GM18909 (cell line): ENCODE results near the gene LCN10.
A peak's percentile ranks its signal among the peaks of the same experiment; 100 is the strongest.
"Not testable (repeated sequence)": the region's sequence is repeated elsewhere in the genome, so short reads cannot be mapped to it uniquely, and the experiment has no call there.

ENCODE experiments used
- ATAC-seq: cut with Tn5 transposase; IDR thresholded peaks from one replicate; pipeline ENCODE4 v1.9.1; 2021; ENCODE audit warnings: mild to moderate bottlenecking; ENCODE audit not compliant: unreplicated experiment, poor library complexity

LCN10 gene

DNA sequence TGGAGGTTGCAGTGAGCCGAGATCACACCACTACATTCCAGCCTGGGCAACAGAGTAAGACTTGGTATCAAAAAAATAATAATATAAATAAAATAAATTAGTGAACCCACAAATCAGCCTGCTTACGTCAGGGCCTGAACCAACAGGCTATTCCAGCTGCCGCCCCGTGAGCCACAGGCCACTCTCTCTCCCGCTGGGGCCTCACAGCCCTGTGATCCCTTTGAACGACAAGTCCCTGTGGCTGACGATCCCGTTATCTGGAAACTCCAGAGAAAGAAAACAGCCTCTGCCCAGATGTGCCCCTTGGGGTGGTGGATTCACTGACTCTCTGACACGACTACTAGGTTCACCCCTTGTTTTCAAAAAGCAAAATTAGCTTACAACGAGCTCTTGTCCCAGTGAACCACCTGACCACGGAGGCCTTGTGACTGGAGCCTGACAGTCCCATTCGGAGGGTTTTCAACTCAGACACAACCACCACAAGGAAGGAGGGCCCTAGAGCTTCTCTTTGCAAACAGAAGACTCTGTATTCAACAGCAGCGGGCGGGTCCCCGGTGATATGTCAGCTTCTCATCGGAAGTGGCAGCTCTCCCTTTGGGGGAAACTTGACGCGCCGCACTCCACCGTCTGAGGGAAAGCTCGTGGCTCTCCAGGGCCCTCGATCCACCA, 34.8 kb downstream of the LCN10 start:
- ATAC-seq = no peak

DNA sequence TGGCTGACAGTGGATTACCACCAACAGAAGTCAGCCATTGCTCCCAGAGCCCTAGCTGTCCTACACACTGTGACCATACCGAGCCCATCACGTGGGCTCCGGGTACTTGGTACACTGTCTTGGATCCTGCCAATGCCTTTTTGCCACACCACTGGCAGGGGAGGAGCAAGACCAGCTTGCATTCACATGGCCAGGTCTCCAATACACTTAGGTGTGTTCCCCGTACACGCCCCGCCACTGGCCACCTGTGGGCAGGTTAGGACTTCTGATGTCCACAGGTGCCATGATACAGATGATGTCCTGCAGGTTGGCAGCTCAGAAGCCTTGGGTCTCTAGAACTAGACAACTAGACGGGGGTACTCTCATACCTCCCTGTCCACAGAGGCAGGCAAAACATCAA, 35.7 kb downstream of the LCN10 start:
- ATAC-seq = no peak

DNA sequence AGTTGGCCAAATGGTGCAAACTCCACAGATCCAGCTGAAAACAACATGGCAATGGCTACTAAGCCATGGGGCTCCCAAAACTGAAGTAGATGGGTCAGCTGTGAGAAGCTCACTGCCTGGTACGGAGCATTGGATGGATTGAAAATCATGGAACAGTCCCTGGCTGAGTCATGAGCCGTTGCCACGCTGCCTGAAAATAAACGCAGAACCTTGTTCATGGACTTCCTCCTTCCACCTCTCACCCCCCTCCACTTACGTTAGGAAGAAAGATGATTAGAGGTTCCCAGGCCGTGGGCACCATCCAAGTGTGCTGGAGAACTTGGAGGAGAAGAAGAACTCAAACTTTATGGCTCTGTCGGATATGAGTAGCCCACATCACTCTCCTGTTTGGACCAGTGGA, 37.2 kb downstream of the LCN10 start:
- ATAC-seq = no peak

DNA sequence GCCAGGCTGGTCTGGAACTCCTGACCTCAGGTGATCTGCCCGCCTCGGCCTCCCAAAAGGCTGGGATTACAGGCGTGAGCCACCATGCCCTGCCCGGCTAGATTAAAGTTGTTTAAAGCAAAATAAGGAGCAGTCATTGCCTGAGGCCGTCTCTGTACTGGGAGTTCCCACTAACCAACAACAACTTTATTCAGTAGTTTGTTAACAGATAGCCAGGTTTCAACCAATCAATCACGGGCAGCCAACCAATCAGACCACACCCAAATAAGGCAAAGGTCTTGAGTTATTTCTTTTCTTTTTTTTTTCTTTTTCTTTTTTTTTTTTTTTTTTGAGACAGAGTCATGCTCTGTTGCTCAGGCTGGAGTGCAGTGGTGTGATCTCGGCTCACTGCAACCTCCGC, 38.0 kb downstream of the LCN10 start:
- not testable (repeated sequence) for ATAC-seq

DNA sequence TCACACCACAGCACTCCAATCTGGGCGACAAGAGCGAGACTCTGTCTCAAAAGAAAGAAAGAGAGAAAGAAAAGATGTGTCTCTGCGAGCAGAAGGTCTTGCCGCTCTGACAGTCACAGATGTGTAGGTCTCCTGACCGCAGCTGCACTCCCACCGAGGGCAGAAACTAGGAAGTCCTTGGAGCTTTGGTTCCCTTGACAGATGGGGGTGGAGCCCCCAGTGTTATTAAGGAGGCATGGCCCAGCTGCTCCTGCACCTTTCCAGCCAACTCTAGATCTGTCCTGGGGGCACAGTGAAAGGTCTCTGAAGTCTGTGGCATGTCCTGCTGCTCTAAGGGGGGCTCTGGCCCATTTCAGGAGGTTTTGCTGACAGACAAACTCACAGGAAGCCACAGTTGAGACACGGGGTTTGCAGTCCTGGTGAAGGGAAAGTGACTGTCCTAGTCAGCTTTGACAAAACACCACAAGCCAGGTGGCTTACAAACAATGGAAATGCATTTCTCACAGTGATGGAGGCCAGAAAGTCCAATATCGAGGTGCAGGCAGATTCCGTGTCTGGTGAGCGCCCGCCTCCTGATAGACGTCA, 39.4 kb downstream of the LCN10 start:
- no peak for ATAC-seq

DNA sequence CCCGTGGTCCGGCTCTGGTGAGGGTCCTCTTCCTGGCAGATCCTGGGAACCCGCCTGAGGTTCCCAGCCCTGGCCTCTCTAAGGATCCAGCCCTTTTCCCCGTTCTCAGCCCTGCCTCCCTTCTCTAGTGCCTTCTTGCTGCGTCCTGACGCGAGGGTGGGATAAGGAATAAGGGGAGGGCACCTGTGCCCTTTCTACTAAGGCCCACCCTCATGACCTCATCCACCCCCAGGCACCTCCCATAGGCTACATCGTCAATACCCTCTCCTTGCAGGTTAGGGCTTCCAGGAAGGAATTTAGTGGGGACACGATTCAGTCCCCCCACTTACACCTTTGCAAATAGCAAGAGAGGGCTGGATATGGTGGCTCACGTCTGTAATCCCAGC, 41.1 kb downstream of the LCN10 start:
- ATAC-seq = no peak

DNA sequence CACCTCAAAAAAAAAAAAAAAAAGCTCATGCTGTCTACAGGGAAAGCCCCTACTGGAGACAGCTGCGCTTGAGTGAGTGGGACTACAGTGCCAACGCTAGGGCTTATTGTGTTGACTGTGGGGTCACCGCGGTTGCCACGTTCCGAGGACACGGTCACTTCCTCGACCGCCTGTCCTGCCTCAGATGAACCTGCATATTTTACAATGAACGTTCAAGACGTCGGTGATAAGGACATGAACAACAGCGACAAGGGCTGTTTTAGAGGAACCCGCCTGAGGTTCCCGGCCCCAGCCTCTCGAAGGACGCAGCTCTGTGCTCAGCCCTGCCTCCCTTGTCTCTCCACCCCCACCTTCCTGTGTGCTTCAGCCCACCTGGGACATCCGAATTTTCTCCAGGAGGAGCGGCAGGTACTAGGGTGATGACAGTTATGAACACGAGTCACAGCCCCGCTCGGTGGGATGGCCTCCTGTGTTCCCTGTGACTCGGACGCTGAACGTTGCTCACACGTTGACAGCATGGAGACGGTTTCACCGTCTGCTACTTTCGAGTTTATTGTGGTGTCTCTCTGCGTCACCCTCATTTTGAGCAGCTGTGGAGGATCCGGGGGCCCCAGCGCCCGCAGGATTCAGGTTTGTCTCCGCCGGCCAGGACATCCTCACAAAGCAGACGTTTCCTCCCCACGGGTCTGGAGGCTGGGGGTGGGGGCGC, 41.6 kb downstream of the LCN10 start:
- peak; percentile 60 for ATAC-seq

DNA sequence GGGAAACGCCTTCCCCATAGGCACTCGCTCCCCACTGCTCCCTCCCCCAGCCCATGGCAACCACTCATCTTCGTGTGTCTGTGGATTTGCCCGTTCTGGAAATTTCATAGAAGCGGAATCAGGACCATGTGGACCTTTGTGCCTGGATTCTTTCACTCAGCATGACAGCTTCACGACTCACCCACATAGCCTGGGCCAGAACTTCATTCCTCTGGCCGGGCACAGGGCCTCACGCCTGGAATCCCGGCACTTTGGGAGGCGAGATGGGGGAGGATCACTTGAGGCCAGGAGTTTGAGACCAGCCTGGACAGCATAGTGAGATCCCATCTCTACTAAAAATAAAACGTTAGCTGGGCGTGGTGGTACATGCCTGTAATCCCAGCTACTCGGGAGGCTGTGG, 42.4 kb downstream of the LCN10 start:
- no peak for ATAC-seq

DNA sequence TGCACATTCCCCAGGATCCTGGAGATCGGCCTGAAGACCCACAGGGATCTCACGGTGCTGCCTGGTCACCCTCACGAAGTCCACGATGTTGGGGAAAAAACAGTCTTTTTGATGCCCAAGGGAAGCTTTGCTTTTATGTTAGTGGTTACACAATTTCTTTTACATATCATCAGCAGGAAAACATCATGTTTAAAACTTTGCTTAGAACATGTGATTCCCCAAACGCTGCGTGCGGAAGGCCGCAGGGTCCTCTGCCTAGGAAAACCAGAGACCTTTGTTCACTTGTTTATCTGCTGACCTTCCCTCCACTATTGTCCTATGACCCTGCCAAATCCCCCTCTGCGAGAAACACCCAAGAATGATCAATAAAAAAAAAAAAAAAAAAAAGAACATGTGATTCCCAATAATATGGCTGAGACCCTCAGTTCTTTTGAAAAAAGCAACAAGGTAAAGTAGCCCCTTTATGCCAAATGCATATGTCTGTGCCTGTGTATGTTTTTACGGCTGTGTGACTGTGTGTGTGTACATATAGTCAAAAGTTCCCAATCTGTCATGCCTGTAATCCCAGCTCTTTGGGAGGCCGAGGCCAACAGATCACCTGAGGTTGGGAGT, 44.0 kb downstream of the LCN10 start:
- ATAC-seq = no peak

DNA sequence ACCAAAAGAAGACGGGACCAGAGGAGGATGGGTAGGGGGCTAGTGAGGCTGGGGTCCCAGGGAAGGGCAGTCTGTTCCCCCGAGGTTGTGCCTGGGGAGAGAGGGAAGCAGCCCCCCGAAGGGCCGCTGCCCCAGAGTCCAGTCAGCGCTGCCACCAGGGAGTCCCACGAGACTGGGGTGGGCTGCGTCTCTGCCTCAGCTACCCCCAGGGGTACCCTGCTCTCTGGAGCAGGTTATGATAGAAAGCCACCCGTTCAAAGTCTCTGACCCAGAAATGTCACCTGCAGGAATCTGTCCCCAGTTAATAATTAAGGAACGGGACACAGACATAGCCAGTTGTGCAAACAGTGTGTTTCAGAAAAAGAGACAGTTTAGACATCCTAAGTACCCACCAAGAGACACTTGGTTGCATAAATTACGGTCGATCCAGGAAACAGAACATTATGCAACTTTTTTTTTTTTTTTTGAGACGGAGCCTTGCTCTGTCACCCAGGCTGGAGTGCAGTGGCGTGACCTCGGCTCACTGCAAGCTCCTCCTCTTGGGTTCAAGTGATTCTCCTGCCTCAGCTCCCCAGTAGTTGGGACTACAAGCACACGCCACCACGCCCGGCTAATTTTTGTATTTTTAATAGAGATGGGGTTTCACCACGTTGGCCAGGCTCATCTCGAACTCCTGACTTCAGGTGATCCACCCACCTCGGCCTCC, 44.8 kb downstream of the LCN10 start:
- no peak for ATAC-seq

DNA sequence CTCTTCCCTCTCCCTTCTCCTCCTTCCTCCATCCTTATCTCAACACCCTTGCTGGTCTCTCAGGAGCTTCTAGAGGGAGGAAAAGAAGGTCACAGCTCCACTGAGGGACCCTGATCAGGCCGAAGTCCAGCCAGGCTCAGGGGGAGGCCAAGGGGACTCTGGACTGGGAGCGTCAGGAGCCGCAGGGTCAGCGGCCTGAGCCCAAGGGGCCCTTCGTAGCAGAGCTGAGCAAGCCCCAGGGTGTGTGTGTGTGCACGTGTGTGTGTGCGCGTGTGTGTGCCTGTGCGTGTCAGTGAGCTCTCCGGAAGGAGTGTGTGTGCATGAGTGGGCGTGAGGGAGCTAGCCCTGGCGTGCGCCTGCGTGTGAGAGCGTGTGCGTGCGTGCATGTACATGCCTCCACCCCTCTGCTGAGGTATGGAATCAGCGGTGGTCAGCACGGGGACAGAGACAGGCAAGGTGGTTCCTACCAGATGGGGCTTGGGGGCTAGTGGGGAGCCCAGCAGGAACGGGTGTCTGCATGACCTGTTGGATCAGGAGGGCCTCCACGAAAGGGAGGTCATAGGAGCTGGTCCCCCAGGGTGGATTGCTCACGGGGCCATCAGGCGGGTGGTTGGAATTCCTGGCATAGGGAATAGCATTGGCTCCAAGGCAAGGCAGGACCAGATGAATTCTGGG, 45.5 kb downstream of the LCN10 start:
- no peak for ATAC-seq

DNA sequence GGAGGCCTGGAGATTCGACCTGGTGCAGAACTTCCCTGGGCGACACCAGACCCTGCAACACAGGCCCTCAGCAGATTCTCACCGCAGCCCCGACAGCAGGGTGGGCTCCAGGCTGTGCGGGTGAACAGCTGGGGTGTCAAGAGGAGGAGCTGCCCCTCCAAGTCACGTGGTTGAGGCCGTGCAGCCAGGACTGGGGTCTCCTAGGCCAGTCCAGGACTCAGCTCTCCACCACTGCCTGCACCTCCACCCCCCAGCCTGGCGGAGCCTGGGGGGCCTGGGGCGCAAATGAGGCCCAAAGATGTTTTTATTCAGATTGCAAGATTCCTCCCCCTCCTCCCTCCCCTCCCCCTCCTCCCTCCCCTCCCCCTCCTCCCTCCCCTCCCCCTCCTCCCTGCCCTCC, 46.2 kb downstream of the LCN10 start:
- no peak for ATAC-seq

DNA sequence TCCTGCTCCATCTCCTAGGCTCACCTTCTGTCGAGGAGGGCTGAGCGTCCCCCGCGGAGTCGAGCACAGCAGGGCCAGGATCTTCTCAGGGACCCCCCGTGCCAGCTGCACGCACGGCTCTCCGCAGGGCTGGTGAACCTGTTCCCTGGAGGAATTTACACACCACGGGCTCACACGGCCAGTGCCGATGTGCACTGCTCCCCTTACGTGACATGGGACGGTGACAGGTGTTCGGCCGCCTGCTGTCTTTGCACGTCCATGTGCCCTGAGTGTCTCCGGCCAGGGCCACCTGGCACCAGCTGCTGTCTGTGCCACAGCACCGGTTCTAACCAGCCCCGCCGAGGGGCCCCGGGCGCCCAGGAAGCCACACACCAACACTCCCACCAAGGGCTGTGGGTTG, 46.8 kb downstream of the LCN10 start:
- no peak for ATAC-seq

DNA sequence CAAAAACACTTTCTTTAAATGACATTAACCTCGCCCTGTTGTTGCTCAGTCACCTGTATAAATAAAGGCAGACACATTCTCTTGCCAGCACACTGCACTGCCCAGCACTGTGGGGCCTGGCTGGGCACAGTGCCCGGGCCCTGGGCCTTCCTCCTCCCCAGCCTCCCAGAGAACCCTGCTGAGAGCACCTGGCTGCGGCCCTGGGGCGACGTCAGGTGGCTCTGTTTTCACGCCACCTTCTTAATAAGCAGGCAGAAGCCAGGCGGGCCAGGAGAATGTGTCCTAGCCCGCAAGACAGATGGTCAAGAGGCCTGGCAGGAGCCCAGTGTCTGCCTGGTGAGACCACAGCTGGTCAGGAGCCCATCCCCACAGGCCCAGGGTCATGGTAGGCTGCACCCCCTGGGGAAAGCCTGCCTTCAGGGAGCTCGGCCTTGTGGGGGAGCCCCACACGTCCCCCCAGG, 47.3 kb downstream of the LCN10 start:
- no peak for ATAC-seq

DNA sequence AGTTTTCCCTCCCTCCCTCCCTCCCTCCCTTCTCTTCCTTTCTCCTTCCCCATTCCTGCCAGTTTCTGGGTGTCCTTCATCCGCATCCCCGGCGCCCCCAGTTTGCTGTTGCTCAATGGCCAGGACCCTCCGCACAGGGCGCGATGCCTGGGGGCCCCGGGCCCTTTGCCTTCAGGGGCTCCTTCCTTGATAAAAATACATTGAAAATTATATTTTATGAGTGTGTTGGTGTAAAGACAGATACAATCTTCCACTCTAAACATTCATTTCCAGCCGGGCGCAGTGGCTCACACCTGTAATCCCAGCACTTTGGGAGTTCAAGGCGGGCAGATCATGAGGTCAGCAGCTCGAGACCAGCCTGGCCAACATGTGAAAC, 47.9 kb downstream of the LCN10 start:
- no peak for ATAC-seq

DNA sequence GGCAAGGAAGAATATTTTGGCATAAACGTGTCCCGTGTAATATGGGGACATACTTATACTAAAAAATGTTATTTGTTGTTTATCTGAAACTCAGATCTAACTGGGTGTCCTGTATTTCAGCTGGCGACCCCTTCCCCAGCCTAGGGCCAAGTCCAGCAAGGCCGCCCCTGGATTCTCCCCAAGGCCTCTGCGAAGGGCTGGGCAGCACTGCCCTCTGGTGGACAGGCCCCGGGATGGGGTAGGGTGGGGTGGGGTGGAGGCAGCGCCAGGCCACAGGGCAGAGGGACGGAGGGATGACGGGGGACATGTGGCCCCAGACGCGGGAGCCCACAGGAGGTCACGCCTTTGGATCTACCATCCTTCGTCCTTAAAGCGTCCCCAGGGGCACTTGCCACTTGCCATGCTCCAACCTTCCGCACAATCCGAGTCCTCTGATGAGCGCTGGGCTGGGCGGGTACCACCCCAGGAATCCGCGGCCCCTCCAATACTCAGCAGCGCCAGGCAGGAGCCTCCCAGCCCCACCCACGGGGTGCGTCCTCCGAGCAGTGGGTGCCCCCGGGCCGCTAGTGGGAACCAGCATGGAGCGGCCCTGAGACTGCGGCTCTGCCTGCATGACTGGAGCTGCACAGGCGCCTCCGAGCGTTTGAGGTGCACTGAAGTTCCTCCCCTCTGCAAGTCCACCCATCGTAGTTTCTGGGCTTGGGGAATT, 48.4 kb downstream of the LCN10 start:
- no peak for ATAC-seq

DNA sequence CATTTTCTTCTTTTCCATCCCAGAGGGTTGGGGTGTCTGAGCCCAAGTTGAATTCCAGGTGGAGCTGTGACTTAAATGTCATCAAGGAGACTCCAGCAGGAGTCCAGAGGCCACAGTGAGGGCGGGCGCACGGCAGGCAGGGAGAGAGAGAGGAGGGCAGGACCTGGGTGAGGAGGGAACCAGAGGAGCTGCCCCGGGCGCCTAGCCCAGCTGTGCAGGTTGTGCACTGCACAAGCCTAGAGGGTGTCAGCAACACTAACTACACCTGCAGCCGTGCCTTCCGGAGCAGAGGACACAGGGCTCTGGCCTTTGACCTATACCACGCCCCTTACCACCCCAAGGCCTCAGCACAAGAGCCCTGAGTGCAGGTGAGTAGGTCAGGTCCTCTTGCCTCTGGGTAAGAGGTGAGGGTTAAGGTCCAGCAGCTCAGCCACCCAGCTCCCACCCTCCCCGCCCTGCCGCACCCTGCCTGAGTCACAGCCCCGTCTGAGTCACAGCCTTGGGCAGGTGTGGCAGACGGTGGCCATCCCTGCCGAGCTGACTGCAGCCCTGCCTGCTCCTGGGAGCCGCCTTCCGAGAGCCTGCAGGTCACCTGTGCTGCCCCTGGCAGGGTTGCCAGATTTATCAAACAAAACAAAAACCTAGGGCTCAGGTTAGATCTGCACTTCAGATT, 49.1 kb downstream of the LCN10 start:
- no peak for ATAC-seq

DNA sequence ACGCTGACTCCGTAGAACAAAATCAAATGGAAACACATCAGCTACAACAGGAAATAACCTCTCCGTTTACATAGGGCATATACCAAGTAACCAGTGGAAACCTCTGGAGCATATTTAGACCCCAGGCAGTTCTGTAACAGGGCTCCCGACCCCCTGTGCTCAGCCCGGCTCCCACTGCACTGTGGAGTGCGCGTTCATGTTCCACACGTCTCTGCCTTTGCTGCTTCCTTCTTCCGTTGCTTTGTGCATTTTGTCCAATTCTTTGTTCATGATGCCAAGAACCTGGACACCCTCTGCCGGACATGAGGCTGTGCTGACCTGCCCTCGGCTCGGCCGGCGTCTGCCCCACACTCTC, 49.6 kb downstream of the LCN10 start:
- no peak for ATAC-seq
